ENCODE data around the gene EZH1. TPM values are rescaled to one million over a fixed set of nuclear protein-coding genes. Genes with fewer than 3 reads are reported as not detected.

Gene EZH1
- total RNA-seq, 1 experiment from 2014 or later = 31.7 TPM

DNA sequence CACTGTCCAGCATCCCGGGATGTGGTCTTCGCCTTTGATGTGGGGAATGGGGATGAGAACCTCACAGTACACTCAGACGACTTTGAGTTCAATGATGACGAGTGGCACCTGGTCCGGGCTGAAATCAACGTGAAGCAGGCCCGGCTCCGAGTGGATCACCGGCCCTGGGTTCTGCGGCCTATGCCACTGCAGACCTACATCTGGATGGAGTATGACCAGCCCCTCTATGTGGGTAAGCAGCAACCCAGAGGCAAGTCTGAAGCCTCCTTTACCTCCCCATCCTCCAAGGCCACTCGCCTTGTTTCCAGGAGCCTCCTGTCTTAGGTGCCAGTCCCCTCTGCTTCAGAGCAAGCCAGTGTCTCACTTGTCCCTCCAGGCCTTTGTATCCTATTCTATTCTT lies 52.4 kb downstream of the EZH1 start:
- TF ChIP-seq, protein P1, sequence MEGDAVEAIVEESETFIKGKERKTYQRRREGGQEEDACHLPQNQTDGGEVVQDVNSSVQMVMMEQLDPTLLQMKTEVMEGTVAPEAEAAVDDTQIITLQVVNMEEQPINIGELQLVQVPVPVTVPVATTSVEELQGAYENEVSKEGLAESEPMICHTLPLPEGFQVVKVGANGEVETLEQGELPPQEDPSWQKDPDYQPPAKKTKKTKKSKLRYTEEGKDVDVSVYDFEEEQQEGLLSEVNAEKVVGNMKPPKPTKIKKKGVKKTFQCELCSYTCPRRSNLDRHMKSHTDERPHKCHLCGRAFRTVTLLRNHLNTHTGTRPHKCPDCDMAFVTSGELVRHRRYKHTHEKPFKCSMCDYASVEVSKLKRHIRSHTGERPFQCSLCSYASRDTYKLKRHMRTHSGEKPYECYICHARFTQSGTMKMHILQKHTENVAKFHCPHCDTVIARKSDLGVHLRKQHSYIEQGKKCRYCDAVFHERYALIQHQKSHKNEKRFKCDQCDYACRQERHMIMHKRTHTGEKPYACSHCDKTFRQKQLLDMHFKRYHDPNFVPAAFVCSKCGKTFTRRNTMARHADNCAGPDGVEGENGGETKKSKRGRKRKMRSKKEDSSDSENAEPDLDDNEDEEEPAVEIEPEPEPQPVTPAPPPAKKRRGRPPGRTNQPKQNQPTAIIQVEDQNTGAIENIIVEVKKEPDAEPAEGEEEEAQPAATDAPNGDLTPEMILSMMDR (IDR thresholded peaks at IDR 0.05; ENCODE audit: unreplicated experiment) = no peak
- ChIA-PET POLR2A (no interaction called here), CTCF (no interaction called here)
- no peaks in the 10 kb centered on the region for H3K27me3 Mint-ChIP-seq (ENCODE audit: insufficient read depth, unreplicated experiment)
- H3K4me3 Mint-ChIP-seq (ENCODE audit: unreplicated experiment) = no peak overlapping the region
- no peaks in the 10 kb centered on the region for H3K4me1 Mint-ChIP-seq (ENCODE audit: insufficient read depth, unreplicated experiment)
- DNase-seq (ENCODE audit: unreplicated experiment) = no peak
- H3K9me3 Mint-ChIP-seq (ENCODE audit: unreplicated experiment) = no peaks in the 10 kb centered on the region
- H3K27ac Mint-ChIP-seq (ENCODE audit: low read depth, unreplicated experiment) = no peak overlapping the region
- intact Hi-C loops (cut with micrococcal nuclease) = no loop called here
- no peaks in the 10 kb centered on the region for H3K36me3 Mint-ChIP-seq (ENCODE audit: insufficient read depth, unreplicated experiment)
- no TSS peak for BruUV-seq (replicated peaks)

DNA sequence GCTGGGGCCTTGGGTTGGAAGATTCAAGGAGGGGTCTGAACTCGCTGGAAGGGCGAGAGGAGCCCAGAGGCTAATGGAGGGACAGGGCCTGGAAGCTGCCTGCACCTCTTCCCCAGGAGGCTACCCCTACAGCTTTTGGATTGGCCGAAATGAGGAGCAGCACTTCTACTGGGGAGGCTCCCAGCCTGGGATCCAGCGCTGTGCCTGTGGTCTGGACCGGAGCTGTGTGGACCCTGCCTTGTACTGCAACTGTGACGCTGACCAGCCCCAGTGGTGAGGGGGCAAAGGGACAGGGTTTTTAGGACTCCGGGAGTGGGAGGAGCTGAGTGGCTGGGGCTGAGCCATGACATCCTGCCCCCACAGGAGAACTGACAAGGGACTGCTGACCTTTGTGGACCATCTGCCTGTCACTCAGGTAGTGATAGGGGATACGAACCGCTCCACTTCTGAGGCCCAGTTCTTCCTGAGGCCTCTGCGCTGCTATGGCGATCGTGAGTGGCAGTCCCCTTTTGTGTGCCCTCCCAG lies 53.8 kb downstream of the EZH1 start:
- ChIA-PET POLR2A (interaction anchor here (0.9 kb wide), 1 partner anchor 82 kb away, joined by 7 read pairs; the partner anchor contains the start of genes RETREG3 and TUBG1), CTCF (interaction anchor here (0.5 to 1.2 kb wide), 3 partner anchors 17 to 158 kb away, joined by 3 read pairs; partner anchors contain the start of gene HSD17B1)
- intact Hi-C loops (cut with micrococcal nuclease) = no loop called here
- BruUV-seq (replicated peaks) = no TSS peak
- H3K4me3 Mint-ChIP-seq (ENCODE audit: unreplicated experiment) = no peak overlapping the region
- TF ChIP-seq, protein P1 (IDR thresholded peaks at IDR 0.05; ENCODE audit: unreplicated experiment) = no peak
- H3K27ac Mint-ChIP-seq (ENCODE audit: low read depth, unreplicated experiment) = no peak overlapping the region
- no peak for DNase-seq (ENCODE audit: unreplicated experiment)
- H3K36me3 Mint-ChIP-seq (ENCODE audit: insufficient read depth, unreplicated experiment) = no peaks in the 10 kb centered on the region
- H3K27me3 Mint-ChIP-seq (ENCODE audit: insufficient read depth, unreplicated experiment) = no peaks in the 10 kb centered on the region
- H3K4me1 Mint-ChIP-seq (ENCODE audit: insufficient read depth, unreplicated experiment) = no peaks in the 10 kb centered on the region
- no peaks in the 10 kb centered on the region for H3K9me3 Mint-ChIP-seq (ENCODE audit: unreplicated experiment)

- H3K27me3 Mint-ChIP-seq (ENCODE audit: insufficient read depth, unreplicated experiment) = no peaks in the 10 kb centered on the region
- TF ChIP-seq, protein P1 (IDR thresholded peaks at IDR 0.05; ENCODE audit: unreplicated experiment) = no peak
- POLR2A ChIA-PET = interaction anchor here (0.8 kb wide), 1 partner anchor 12 kb away, joined by 3 read pairs; no protein-coding TSS in a partner anchor
- H3K27ac Mint-ChIP-seq (ENCODE audit: low read depth, unreplicated experiment) = no peak overlapping the region
- no TSS peak for BruUV-seq (replicated peaks)
- no peaks in the 10 kb centered on the region for H3K36me3 Mint-ChIP-seq (ENCODE audit: insufficient read depth, unreplicated experiment)
- H3K4me1 Mint-ChIP-seq (ENCODE audit: insufficient read depth, unreplicated experiment) = no peaks in the 10 kb centered on the region
- intact Hi-C loops (cut with micrococcal nuclease) = no loop called here
- CTCF ChIA-PET = interaction anchor here (0.5 to 1.2 kb wide), 2 partner anchors 17 to 138 kb away, joined by 3 read pairs; partner anchors contain the start of gene HSD17B1
- DNase-seq (ENCODE audit: unreplicated experiment) = no peak
- no peaks in the 10 kb centered on the region for H3K9me3 Mint-ChIP-seq (ENCODE audit: unreplicated experiment)
- H3K4me3 Mint-ChIP-seq (ENCODE audit: unreplicated experiment) = no peak overlapping the region
These were observed 54.2 kb downstream of the EZH1 start for GRCh38 chr17:42690596-42690995.

DNA sequence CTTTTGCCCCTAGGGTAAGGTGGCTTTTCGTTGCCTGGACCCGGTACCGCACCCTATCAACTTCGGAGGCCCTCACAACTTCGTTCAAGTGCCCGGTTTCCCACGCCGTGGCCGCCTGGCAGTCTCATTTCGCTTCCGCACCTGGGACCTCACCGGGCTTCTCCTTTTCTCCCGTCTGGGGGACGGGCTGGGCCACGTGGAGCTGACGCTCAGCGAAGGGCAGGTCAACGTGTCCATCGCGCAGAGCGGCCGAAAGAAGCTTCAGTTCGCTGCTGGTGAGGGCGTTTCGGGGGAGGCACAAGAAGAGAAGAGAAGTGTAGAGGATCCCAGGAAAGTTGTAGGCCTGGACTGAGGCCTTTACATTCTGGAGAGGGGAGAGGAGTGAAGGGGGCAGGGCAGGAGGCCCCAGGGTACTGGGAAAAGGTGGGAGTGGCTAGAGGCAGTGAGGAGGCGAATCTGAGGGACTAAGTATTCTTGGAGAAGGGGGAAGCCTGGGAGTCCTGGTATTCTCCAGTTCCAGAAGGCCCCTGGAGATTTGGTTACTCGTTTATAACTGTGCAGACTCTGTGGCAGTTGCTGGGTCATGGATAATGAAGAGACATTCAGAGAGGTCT lies 57.0 kb downstream of the EZH1 start:
- intact Hi-C loops (cut with micrococcal nuclease) = no loop called here
- no peaks in the 10 kb centered on the region for H3K27me3 Mint-ChIP-seq (ENCODE audit: insufficient read depth, unreplicated experiment)
- H3K36me3 Mint-ChIP-seq (ENCODE audit: insufficient read depth, unreplicated experiment) = no peaks in the 10 kb centered on the region
- CTCF ChIA-PET = no interaction called here
- DNase-seq (ENCODE audit: unreplicated experiment) = no peak
- no TSS peak for BruUV-seq (replicated peaks)
- H3K9me3 Mint-ChIP-seq (ENCODE audit: unreplicated experiment) = no peaks in the 10 kb centered on the region
- POLR2A ChIA-PET = interaction anchor here (0.6 to 1.2 kb wide), 2 partner anchors 16 to 484 kb away, joined by 3 read pairs; no protein-coding TSS in a partner anchor
- TF ChIP-seq, protein P1 (IDR thresholded peaks at IDR 0.05; ENCODE audit: unreplicated experiment) = no peak
- H3K4me1 Mint-ChIP-seq (ENCODE audit: insufficient read depth, unreplicated experiment) = peaks cover 6% of the 10 kb centered on the region
- H3K4me3 Mint-ChIP-seq (ENCODE audit: unreplicated experiment) = no peak overlapping the region
- H3K27ac Mint-ChIP-seq (ENCODE audit: low read depth, unreplicated experiment) = no peak overlapping the region

Data from MCF 10A (cell line).